Heart left ventricle (tissue), 13 donors: ENCODE data around the gene SPRR3.

ENCODE experiments used
- CTCF ChIP-seq, 12 donors: fragments of 200-600 bp; sonication (generic) in 4 of 12; IDR thresholded peaks; one replicate each; pipeline versions ENCODE4 v1.5.0 to v1.8.0; 2018 to 2022; ENCODE audit warnings: antibody characterized with exemption in 12 of 12, mild to moderate bottlenecking in 5 of 12
- POLR2A ChIP-seq, 2 donors: fragments of 450-650 bp; IDR thresholded peaks; one replicate each; pipeline ENCODE4 v1.6.1; 2017; ENCODE audit warnings: antibody characterized with exemption in 2 of 2, mild to moderate bottlenecking in 2 of 2, moderate library complexity in 2 of 2
- donor health status: ischemic (EF 13 %, LVEDD 7.1; RV severe dilation, severe dysfunction).
- donor health status: DM: no; HTN: yes; CAD: no.
- donor health status: DM: no; HTN: no; CAD: no.
- donor health status: ischemic (EF 25% LVEDD 6.9; RV normal size, moderate dysfunction).
- donor health status: ischemic (EF 25% LVEDD 5.7; RV mildly dilated, moderate dysfunction).
- donor health status: ischemic (EF 35%, LVEDD 5.7; RV mildly dilated, moderate dysfunction).
- donor health status: nonischemic (EF 11% LVEDD 7.7; RV severe dilation, severe dysfunction).
- donor health status: DM: yes; HTN: yes; CAD: no.
- donor health status: PGD.
- donor health status: ischemic (EF 29% LVEDD 5.4; RV normal size, mild dysfunction).
- donor health status: nonischemic (EF 23%, LVEDD 6.1; RV moderate dilation, normal function).

GRCh38 chr1:152969036-152969435 is 32.5 kb upstream of the SPRR3 start:
- TF ChIP-seq CTCF (IDR thresholded peaks at IDR 0.05), result no peak
- TF ChIP-seq POLR2A (IDR thresholded peaks at IDR 0.05), result no peak
